GM12878 (cell line): ENCODE measurements around the gene KIF11. TPM values are rescaled to one million over a fixed set of nuclear protein-coding genes. Genes with fewer than 3 reads are reported as not detected.

Experiments used
- BRCA1 ChIP-seq: IDR thresholded peaks from 2 replicates; pipeline ENCODE4 v1.6.1; 2011; ENCODE audit warnings: low read depth, low read length, improper control_type of control experiment
- DPF2 ChIP-seq: fragments of 450-650 bp; IDR thresholded peaks from 2 replicates; pipeline ENCODE4 v1.6.1; 2017; ENCODE audit warnings: mild to moderate bottlenecking
- GABPA ChIP-seq: IDR thresholded peaks from 2 replicates; pipeline ENCODE4 v1.6.1; 2014; ENCODE audit warnings: antibody characterized with exemption, low read depth, mild to moderate bottlenecking, inconsistent platforms
- HCFC1 ChIP-seq: fragments of 150-350 bp; IDR thresholded peaks from 2 replicates; pipeline ENCODE4 v1.6.1; 2014; ENCODE audit warnings: low read length
- KAT2A ChIP-seq: conservative IDR thresholded peaks from 2 replicates; pipeline ENCODE4 v1.6.1; 2011; ENCODE audit warnings: low read depth, low read length; ENCODE audit not compliant: control insufficient read depth
- KDM1A ChIP-seq: fragments of 200-600 bp; sonication (generic); IDR thresholded peaks from 2 replicates; pipeline ENCODE4 v1.6.1; 2016; ENCODE audit warnings: borderline replicate concordance
- MEF2A ChIP-seq: IDR thresholded peaks from 2 replicates; pipeline ENCODE4 v1.6.1; 2011; ENCODE audit warnings: low read depth, mild to moderate bottlenecking, low read length, moderate library complexity; ENCODE audit not compliant: insufficient read depth
- MTA3 ChIP-seq: IDR thresholded peaks from 2 replicates; pipeline ENCODE4 v1.6.1; 2012; ENCODE audit warnings: low read length, inconsistent platforms, borderline replicate concordance
- NFXL1 ChIP-seq: fragments of 450-650 bp; IDR thresholded peaks from 2 replicates; pipeline ENCODE4 v1.6.1; 2017; ENCODE audit warnings: antibody characterized with exemption, mild to moderate bottlenecking, borderline replicate concordance
- NR2C1 ChIP-seq: fragments of 450-650 bp; IDR thresholded peaks from 2 replicates; pipeline ENCODE4 v1.6.1; 2017; ENCODE audit warnings: antibody characterized with exemption, mild to moderate bottlenecking, moderate library complexity
- NR2C2 ChIP-seq: IDR thresholded peaks from 2 replicates; pipeline ENCODE4 v1.6.1; 2011; ENCODE audit warnings: borderline replicate concordance, low read depth; ENCODE audit not compliant: control insufficient read depth, insufficient read length
- PML ChIP-seq: IDR thresholded peaks from 2 replicates; pipeline ENCODE4 v1.6.1; 2012; ENCODE audit warnings: low read length, inconsistent platforms
- RBBP5 ChIP-seq: fragments of 200-600 bp; sonication (generic); conservative IDR thresholded peaks from 2 replicates; pipeline ENCODE4 v1.6.1; 2016
- RFX5 ChIP-seq: IDR thresholded peaks from 2 replicates; pipeline ENCODE4 v1.6.1; 2011; ENCODE audit warnings: low read depth, low read length, improper control_type of control experiment
- SIN3A ChIP-seq: IDR thresholded peaks from 2 replicates; pipeline ENCODE4 v1.6.1; 2012; ENCODE audit warnings: low read depth, low read length, improper control_type of control experiment
- SIX5 ChIP-seq: IDR thresholded peaks from 2 replicates; pipeline ENCODE4 v1.6.1; 2011; ENCODE audit warnings: mild to moderate bottlenecking, low read depth, low read length, moderate library complexity; ENCODE audit not compliant: severe bottlenecking
- SMAD5 ChIP-seq: IDR thresholded peaks from 2 replicates; pipeline ENCODE4 v1.6.1; 2016; ENCODE audit warnings: antibody characterized with exemption, low read depth
- SMC3 ChIP-seq: IDR thresholded peaks from 2 replicates; pipeline ENCODE4 v1.6.1; 2011; ENCODE audit warnings: low read length, improper control_type of control experiment, borderline replicate concordance
- SUZ12 ChIP-seq: fragments of 200-600 bp; sonication (generic); IDR thresholded peaks from one replicate; pipeline ENCODE4 v1.6.1; 2018; ENCODE audit warnings: antibody characterized with exemption, mild to moderate bottlenecking; ENCODE audit not compliant: unreplicated experiment
- TCF3 ChIP-seq: IDR thresholded peaks from 2 replicates; pipeline ENCODE4 v1.6.1; 2012; ENCODE audit warnings: low read depth, mild to moderate bottlenecking, low read length, borderline replicate concordance; ENCODE audit not compliant: insufficient read depth
- TCF7 ChIP-seq: IDR thresholded peaks from 2 replicates; pipeline ENCODE4 v1.6.1; 2014; ENCODE audit warnings: antibody characterized with exemption, borderline replicate concordance
- YBX1 ChIP-seq: fragments of 450-650 bp; IDR thresholded peaks from 2 replicates; pipeline ENCODE4 v1.6.1; 2016; ENCODE audit warnings: antibody characterized with exemption
- ZNF24 ChIP-seq: fragments of 450-650 bp; IDR thresholded peaks from 2 replicates; pipeline ENCODE4 v1.6.1; 2017; ENCODE audit warnings: antibody characterized with exemption, mild to moderate bottlenecking
- ZNF622 ChIP-seq: fragments of 450-650 bp; IDR thresholded peaks from 2 replicates; pipeline ENCODE4 v1.6.1; 2017; ENCODE audit warnings: mild to moderate bottlenecking, inconsistent platforms
- polyA plus RNA-seq, 11 experiments: library from polyadenylated mRNA; depleted of rRNA in 4 of 11; unstranded in 6 of 11; stranded (reverse) in 5 of 11; fragments of >200 nt; fragmentation: Nextera tagmentation in 4 of 11; fragmentation: Illumina TruSeq in 1 of 11; extraction: Ambion mirVana in 4 of 11; extraction: Trizol in 1 of 11; gene quantifications; 1 replicate in 1 of 11; 2 replicates in 10 of 11; pipeline versions ENCODE4 v1.2.1 to v1.2.3, GENCODE V29; 2011 to 2016; ENCODE audit warnings: inconsistent platforms in 2 of 11, missing spikeins in 2 of 11, low read depth in 1 of 11
- total RNA-seq, 4 experiments: library from RNA; depleted of rRNA in 3 of 4; stranded (reverse); fragments of >200 nt in 3 of 4; fragmentation: Illumina TruSeq in 1 of 4; extraction: Trizol in 1 of 4; gene quantifications; 2 replicates each; pipeline versions ENCODE4 v1.2.1 to v1.2.3, GENCODE V29; 2013 to 2021
- TF ChIP-seq, protein P1 (sequence below): IDR thresholded peaks from 2 replicates; pipeline ENCODE4 v1.6.1; 2012; ENCODE audit warnings: low read depth, low read length, improper control_type of control experiment
- TF ChIP-seq, protein P2 (sequence below): fragments of 450-650 bp; IDR thresholded peaks from 2 replicates; pipeline ENCODE4 v1.6.1; 2017; ENCODE audit warnings: mild to moderate bottlenecking
- TF ChIP-seq, protein P3 (sequence below): fragments of 450-650 bp; IDR thresholded peaks from 2 replicates; pipeline ENCODE4 v1.6.1; 2017; ENCODE audit warnings: antibody characterized with exemption, mild to moderate bottlenecking, moderate library complexity

The KIF11 gene
- total and polyA plus RNA-seq, 10 of the 15 experiments (the other 5 are each of a cell fraction or from before 2014, with no cell fraction given) = 14.1 to 79.8 (median 41.9) TPM

DNA sequence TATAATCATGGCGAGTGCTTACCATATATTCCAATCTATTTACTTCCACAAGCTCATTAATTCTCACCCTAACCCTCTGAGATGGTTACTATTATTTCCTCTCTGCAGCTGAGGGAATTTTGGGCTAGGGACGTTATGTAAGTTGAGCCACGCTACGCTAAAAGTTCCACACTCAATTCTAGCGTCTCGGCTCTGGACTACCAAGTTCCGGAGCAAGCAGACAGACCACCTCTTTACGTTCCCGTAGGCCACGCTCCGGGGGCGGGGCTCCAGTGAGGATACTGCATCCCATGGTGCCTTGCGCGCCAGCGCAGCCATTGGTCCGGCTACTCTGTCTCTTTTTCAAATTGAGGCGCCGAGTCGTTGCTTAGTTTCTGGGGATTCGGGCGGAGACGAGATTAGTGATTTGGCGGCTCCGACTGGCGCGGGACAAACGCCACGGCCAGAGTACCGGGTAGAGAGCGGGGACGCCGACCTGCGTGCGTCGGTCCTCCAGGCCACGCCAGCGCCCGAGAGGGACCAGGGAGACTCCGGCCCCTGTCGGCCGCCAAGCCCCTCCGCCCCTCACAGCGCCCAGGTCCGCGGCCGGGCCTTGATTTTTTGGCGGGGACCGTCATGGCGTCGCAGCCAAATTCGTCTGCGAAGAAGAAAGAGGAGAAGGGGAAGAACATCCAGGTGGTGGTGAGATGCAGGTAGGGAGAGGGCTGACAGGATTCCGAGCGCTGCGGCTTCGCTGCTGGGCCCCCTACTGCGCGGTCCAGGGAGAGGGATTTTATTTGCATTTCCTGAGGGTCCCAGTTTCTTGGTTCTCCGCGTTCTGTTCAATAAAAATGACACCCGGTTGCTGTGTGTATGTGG lies at the start of gene KIF11 (continued):
- TF ChIP-seq YBX1 (no peak), GABPA (no peak), ZNF24 (no peak), SUZ12 (no peak), SMAD5 (peak; percentile 92; the same call in 1 of the 2 replicates), ZNF622 (no peak), RBBP5 (no peak), RFX5 (peak; percentile 23; the same call in 1 of the 2 replicates), MTA3 (no peak; the same call in 1 of the 2 replicates), TCF3 (peak; percentile 64; the same call in 1 of the 2 replicates), NR2C2 (no peak), NFXL1 (no peak), MEF2A (no peak), BRCA1 (no peak), NR2C1 (no peak), HCFC1 (peak; percentile 44; the same call in 1 of the 2 replicates), KAT2A (no peak), KDM1A (no peak), SIX5 (no peak), SIN3A (peak; percentile 99), DPF2 (no peak), PML (peak; percentile 97), TCF7 (no peak), SMC3 (no peak)
- TF ChIP-seq, protein P1, sequence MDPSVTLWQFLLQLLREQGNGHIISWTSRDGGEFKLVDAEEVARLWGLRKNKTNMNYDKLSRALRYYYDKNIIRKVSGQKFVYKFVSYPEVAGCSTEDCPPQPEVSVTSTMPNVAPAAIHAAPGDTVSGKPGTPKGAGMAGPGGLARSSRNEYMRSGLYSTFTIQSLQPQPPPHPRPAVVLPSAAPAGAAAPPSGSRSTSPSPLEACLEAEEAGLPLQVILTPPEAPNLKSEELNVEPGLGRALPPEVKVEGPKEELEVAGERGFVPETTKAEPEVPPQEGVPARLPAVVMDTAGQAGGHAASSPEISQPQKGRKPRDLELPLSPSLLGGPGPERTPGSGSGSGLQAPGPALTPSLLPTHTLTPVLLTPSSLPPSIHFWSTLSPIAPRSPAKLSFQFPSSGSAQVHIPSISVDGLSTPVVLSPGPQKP = peak; percentile 40; the same call in 1 of the 2 replicates
- TF ChIP-seq, protein P2, sequence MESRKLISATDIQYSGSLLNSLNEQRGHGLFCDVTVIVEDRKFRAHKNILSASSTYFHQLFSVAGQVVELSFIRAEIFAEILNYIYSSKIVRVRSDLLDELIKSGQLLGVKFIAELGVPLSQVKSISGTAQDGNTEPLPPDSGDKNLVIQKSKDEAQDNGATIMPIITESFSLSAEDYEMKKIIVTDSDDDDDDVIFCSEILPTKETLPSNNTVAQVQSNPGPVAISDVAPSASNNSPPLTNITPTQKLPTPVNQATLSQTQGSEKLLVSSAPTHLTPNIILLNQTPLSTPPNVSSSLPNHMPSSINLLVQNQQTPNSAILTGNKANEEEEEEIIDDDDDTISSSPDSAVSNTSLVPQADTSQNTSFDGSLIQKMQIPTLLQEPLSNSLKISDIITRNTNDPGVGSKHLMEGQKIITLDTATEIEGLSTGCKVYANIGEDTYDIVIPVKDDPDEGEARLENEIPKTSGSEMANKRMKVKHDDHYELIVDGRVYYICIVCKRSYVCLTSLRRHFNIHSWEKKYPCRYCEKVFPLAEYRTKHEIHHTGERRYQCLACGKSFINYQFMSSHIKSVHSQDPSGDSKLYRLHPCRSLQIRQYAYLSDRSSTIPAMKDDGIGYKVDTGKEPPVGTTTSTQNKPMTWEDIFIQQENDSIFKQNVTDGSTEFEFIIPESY = no peak
- TF ChIP-seq, protein P3, sequence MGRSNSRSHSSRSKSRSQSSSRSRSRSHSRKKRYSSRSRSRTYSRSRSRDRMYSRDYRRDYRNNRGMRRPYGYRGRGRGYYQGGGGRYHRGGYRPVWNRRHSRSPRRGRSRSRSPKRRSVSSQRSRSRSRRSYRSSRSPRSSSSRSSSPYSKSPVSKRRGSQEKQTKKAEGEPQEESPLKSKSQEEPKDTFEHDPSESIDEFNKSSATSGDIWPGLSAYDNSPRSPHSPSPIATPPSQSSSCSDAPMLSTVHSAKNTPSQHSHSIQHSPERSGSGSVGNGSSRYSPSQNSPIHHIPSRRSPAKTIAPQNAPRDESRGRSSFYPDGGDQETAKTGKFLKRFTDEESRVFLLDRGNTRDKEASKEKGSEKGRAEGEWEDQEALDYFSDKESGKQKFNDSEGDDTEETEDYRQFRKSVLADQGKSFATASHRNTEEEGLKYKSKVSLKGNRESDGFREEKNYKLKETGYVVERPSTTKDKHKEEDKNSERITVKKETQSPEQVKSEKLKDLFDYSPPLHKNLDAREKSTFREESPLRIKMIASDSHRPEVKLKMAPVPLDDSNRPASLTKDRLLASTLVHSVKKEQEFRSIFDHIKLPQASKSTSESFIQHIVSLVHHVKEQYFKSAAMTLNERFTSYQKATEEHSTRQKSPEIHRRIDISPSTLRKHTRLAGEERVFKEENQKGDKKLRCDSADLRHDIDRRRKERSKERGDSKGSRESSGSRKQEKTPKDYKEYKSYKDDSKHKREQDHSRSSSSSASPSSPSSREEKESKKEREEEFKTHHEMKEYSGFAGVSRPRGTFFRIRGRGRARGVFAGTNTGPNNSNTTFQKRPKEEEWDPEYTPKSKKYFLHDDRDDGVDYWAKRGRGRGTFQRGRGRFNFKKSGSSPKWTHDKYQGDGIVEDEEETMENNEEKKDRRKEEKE = no peak
